ENCODE measurements around the gene KCMF1. TPM values are rescaled to one million over a fixed set of nuclear protein-coding genes. Genes with fewer than 3 reads are reported as not detected.

KCMF1 gene
- total and polyA plus RNA-seq, 2 experiments from 2014 or later: 30.7 to 47.8 TPM

- Histone ChIP-seq H3K9me3 (ENCODE audit: low read depth) (no peaks in the 10 kb centered on the region), H3K27ac (no peak overlapping the region), H3K36me3 (peaks cover 3% of the 10 kb centered on the region), H3K4me1 (ENCODE audit: low read depth) (peaks cover 2% of the 10 kb centered on the region), H3K4me3 (no peak overlapping the region), H3K27me3 (no peaks in the 10 kb centered on the region)
- TF ChIP-seq CTCF (IDR thresholded peaks at IDR 0.05; ENCODE audit: low read depth, low read length): no peak
- DNase-seq (ENCODE audit: low read depth in 1 of 2, low spot score in 1 of 2): peak in 1 of 2 donors; percentile 87
Observed at GRCh38 chr2:84963692-84964405, 7.1 kb upstream of the KCMF1 start.

- DNase-seq (ENCODE audit: low read depth in 1 of 2, low spot score in 1 of 2): no peak
- Histone ChIP-seq H3K4me3 (no peak overlapping the region), H3K4me1 (ENCODE audit: low read depth) (peaks cover 9% of the 10 kb centered on the region), H3K9me3 (ENCODE audit: low read depth) (no peaks in the 10 kb centered on the region), H3K27me3 (no peaks in the 10 kb centered on the region), H3K36me3 (peaks cover 3% of the 10 kb centered on the region), H3K27ac (no peak overlapping the region)
- no peak for TF ChIP-seq CTCF (IDR thresholded peaks at IDR 0.05; ENCODE audit: low read depth, low read length)
Observed at GRCh38 chr2:84964406-84965191, 6.4 kb upstream of the KCMF1 start.

GRCh38 chr2:84965192-84965516 is 5.8 kb upstream of the KCMF1 start:
- DNase-seq (ENCODE audit: low read depth in 1 of 2, low spot score in 1 of 2): no peak
- no peak overlapping the region for H3K4me3 ChIP-seq
- no peaks in the 10 kb centered on the region for H3K27me3 ChIP-seq
- no peak overlapping the region for H3K27ac ChIP-seq
- H3K36me3 ChIP-seq: peaks cover 3% of the 10 kb centered on the region
- H3K9me3 ChIP-seq (ENCODE audit: low read depth): no peaks in the 10 kb centered on the region
- H3K4me1 ChIP-seq (ENCODE audit: low read depth): peaks cover 12% of the 10 kb centered on the region
- no peak for TF ChIP-seq CTCF (IDR thresholded peaks at IDR 0.05; ENCODE audit: low read depth, low read length)

- no peak for TF ChIP-seq CTCF (IDR thresholded peaks at IDR 0.05; ENCODE audit: low read depth, low read length)
- H3K27ac ChIP-seq: no peak overlapping the region
- DNase-seq (ENCODE audit: low read depth in 1 of 2, low spot score in 1 of 2): no peak
- H3K27me3 ChIP-seq: no peaks in the 10 kb centered on the region
- H3K4me1 ChIP-seq (ENCODE audit: low read depth): peaks cover 12% of the 10 kb centered on the region
- no peaks in the 10 kb centered on the region for H3K9me3 ChIP-seq (ENCODE audit: low read depth)
- no peak overlapping the region for H3K4me3 ChIP-seq
- H3K36me3 ChIP-seq: peaks cover 3% of the 10 kb centered on the region
Observed at GRCh38 chr2:84965827-84966226, 5.1 kb upstream of the KCMF1 start.

GRCh38 chr2:84966731-84967130 is 4.2 kb upstream of the KCMF1 start:
- Histone ChIP-seq H3K4me1 (ENCODE audit: low read depth) (peaks cover 12% of the 10 kb centered on the region), H3K27ac (no peak overlapping the region), H3K9me3 (ENCODE audit: low read depth) (no peaks in the 10 kb centered on the region), H3K27me3 (no peaks in the 10 kb centered on the region), H3K36me3 (peaks cover 3% of the 10 kb centered on the region), H3K4me3 (no peak overlapping the region)
- DNase-seq (ENCODE audit: low read depth in 1 of 2, low spot score in 1 of 2): no peak
- TF ChIP-seq CTCF (IDR thresholded peaks at IDR 0.05; ENCODE audit: low read depth, low read length): no peak
